Myocyte (in vitro differentiated cells): ENCODE data around the gene FAM50A. TPM values are rescaled to one million over a fixed set of nuclear protein-coding genes. Genes with fewer than 3 reads are reported as not detected.

Experiments used
- DNase-seq: peaks from one replicate; pipeline ENCODE4 v3.0.0-alpha.2; 2012; ENCODE audit warnings: low read depth
- total RNA-seq: library from RNA; depleted of rRNA; stranded (reverse); fragments of >200 nt; gene quantifications from 2 replicates; pipeline ENCODE4 v1.2.3, GENCODE V29; 2014

Gene FAM50A
- total RNA-seq, 1 donor from 2014 or later: 85.0 TPM

- no peak for DNase-seq
These were observed 5.7 kb upstream of the FAM50A start for GRCh38 chrX:154437971-154438893.

DNA sequence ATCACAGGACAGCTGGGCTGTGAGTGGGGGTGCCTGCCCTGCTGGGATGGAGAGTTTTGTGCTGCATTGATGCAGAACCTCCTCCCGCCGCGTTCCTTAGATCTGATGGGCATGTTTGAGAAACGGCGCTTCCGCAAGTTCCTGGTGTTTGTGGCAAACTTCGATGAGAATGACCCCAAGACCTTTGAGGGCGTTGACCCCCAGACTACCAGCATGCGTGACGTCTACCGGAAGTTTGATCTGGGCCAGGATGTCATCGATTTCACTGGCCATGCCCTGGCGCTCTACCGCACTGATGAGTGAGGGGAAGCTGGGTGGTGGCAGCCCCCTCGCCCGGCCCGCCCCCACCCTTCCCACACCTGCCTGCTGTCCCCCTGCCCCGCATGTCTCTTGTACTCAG, 4.1 kb upstream of the FAM50A start:
- DNase-seq: no peak

DNA sequence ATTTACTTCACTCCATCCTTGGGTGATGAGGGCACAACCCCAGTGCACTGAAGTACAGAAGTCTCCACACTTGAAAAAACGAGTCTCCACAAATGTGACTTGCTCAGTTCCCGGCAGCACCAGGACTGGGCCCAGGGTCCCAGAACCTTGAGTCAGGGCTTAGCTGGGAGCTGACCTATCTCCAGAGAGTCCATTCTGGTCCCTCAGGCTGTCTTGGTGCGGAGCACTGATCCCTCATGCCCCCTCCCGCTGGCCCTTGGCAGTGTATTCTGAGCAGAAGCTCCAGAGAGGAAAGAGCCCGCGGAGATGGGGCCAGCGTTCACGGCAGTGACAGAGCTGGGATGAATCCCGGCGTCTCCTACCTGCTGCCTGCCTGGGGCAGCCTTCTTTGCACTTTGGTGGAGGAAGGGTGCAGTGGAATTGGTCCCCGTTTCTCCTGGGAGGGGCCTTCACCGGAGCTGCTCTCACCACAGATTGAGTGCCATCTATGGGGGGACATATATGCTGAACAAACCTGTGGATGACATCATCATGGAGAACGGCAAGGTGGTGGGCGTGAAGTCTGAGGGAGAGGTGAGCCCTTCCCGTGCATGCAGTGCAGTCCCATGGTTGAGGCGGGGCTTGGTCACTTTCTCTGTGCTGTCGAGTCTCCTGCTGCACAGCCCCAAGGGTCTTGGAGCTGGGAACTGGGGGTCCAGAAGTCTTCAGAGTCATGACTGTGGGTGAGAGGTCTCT, 3.2 kb upstream of the FAM50A start:
- DNase-seq: no peak

GRCh38 chrX:154441564-154441963, 2.4 kb upstream of the FAM50A start:
- no peak for DNase-seq

DNA sequence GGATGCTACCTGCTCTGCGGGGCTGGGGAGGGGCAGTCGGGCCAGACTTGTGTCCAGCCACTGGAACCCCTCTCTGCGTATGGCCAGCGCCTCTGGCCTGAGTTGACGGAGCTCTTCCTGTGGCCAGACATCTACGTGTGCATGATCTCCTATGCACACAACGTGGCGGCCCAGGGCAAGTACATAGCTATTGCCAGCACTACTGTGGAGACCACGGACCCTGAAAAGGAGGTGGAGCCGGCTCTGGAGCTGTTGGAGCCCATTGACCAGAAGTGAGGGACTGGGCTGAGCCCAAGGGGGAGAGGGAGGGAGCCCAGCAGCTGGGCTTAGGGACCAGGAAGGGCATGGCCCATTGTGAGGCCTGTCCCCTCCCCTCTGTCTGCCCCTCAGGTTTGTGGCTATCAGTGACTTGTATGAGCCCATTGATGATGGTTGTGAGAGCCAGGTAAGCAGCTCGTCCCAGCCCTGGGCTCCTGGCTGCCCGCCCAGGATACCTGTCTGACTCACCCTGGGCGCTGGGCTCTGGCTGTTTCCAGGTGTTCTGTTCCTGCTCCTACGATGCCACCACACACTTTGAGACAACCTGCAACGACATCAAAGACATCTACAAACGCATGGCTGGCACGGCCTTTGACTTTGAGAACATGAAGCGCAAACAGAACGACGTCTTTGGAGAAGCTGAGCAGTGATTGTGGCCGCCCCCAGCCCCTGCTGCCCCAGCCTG, 1.8 kb upstream of the FAM50A start:
- DNase-seq: no peak

- no peak for DNase-seq
These were observed 446 bp upstream of the FAM50A start for GRCh38 chrX:154443479-154443910.

- no peak for DNase-seq
These were observed 860 bp downstream of the FAM50A start for GRCh38 chrX:154444755-154445246.

DNA sequence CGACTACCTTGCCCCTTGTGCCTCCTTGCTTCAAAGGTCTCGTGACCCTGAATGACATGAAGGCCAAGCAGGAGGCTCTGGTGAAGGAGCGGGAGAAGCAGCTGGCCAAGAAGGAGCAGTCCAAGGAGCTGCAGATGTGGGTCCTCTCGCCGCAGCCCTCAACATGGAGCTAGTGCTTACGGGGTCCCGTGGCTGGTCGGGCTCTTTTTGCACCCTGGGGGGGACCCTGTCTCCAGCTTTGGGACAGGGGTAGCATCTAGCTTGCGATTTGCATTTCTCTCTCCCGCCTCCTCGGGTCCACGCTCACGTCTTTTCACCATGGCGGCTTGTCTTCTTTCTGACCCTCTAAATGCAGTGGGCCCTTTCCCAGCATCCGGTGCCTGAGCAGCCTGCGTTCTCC, 1.8 kb downstream of the FAM50A start:
- DNase-seq: no peak

DNA sequence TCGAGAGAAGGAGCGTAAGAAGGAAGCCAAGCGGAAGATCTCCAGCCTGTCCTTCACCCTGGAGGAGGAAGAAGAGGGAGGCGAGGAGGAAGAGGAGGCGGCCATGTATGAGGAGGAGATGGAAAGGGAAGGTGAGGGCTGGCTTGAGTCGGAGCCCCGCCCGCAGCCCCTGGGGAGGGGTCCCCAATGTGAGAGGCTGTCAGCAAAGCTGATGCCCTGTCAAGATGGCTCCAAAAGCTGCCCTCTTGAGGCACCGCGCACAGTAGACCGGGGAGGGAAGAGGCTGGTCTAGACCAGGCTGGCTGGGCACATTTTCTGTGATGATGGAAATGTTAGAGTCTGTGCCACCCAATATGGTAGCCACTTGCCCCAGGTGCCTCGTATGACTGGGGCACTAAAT, 2.5 kb downstream of the FAM50A start:
- DNase-seq: no peak

GRCh38 chrX:154448484-154448883, 4.5 kb downstream of the FAM50A start:
- no peak for DNase-seq

DNA sequence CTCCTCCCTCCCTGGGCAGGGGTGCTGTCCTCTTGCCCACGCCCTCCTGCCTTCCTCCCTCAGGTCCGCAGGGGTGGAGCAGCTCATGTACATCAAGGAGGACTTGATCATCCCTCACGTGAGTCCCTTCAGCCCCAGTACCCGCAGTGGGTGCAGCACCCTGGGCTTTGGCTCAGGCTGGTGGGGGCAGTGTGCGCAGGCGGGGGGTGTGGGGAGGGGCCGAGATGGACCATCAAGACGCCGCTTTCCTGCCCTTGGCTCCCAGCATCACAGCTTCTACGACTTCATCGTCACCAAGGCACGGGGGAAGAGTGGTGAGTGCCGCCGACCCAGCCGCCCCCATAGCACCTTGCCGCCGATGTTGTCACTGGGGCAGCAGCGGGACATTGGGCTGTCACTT, 5.7 kb downstream of the FAM50A start:
- no peak for DNase-seq

DNA sequence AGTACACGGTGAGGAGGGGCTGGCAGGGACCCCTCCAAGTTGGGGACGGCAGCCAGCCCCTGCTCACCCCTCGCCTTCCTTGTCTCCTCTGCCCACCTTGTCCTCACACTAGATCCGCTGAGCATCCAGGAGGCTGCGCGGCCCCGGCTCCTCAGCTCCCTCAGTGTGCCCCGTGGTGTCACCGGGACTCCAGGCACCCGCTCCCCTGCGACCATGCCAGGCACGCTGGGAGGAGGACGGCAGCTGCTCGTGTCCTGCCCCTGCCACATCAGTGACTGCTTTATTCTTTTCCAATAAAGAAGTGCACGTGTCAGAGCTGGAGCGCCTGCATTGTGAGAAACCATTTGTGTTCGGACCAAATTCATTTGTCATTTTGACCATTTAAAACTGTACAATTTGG, 6.4 kb downstream of the FAM50A start:
- no peak for DNase-seq

GRCh38 chrX:154452823-154453222, 8.9 kb downstream of the FAM50A start:
- DNase-seq: no peak

GRCh38 chrX:154457491-154458115, 13.7 kb downstream of the FAM50A start:
- peak; percentile 18 for DNase-seq

GRCh38 chrX:154458116-154458953, 14.4 kb downstream of the FAM50A start, which contains the start of gene PLXNA3:
Gene PLXNA3, plus strand, starts transcription at chrX:154458281. Its CDS starts 1,903 bp downstream, at chrX:154460184.
- DNase-seq: peak; percentile 31

GRCh38 chrX:154458954-154459778, 15.2 kb downstream of the FAM50A start:
- peak; percentile 49 for DNase-seq

DNA sequence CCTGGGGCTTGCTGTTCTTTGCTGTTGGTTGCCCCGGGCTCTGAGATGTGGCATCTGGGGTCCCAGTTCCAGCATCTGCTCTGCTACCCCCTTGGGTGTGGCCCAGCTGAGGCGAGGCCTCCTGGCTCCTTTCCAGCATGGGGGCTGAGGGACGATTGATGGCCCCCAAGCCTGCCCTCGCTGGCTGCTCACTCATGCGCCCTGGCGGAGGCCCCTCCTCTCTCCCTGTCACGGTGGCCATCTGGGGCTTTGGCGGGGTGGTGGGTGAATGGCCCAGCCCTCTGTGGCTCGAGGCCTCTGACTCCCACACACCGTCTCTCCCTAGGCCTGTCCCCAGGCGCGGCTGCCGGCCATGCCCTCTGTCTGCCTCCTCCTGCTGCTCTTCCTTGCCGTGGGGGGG, 15.9 kb downstream of the FAM50A start:
- no peak for DNase-seq

- no peak for DNase-seq
These were observed 16.4 kb downstream of the FAM50A start for GRCh38 chrX:154460326-154460725.

DNA sequence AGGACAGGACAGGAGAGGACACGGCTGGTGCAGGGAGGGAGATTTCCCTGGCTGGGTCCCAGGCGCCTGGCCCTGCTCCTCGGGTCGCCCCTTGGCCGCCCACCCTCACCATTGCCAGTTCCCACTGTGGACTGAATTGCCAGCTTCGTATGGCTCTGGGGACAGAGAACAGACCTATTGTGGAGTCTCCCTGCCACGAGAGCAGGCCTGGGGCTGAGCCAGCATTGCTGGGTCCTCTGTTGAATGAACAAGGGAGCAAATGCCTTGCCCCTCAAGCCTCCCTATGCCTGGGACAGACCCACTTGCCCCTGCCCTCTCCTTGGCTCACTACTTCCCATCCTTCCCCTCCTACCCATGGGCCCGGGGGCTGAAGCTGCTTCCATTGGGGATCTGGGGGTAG, 18.5 kb downstream of the FAM50A start:
- DNase-seq: no peak
